Measurements from ENCODE around the gene ONECUT2. TPM values are rescaled to one million over a fixed set of nuclear protein-coding genes. Genes with fewer than 3 reads are reported as not detected.

ONECUT2 gene
- total and polyA plus RNA-seq, 9 of the 15 experiments (the other 6 are each of a cell fraction or from before 2014, with no cell fraction given), result 0.27 to 2.5 (median 0.83) TPM

DNA sequence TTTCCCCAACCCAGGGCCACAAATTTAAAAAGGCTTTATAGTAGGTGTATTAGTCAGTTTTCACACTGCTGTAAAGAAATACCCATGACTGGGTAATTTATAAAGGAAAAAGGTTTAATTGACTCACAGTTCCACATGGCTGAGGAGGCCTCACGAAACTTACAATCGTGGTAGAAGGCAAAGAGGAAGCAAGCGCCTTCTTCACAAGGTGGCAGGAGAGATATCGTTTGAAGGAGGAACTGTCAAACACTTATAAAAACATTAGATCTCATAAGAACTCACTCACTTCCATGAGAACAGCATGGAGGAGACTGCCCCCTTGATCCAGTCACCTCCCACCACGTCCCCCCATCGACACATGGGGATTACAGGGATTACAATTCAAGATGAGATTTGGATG lies 80.9 kb downstream of the ONECUT2 start:
- Histone ChIP-seq H3K4me3 (no peak overlapping the region), H3K4me1 (replicated peaks in 1 of 2; ENCODE audit: control insufficient read depth in 2 of 2, insufficient read depth in 2 of 2, low read length in 2 of 2) (no peaks in the 10 kb centered on the region; a peak in 2 of 5 replicates), H3K27me3 (ENCODE audit: control insufficient read depth in 2 of 2, insufficient read depth in 2 of 2, low read length in 2 of 2) (no peaks in the 10 kb centered on the region), H3K36me3 (ENCODE audit: control insufficient read depth, insufficient read depth, low read length) (no peaks in the 10 kb centered on the region), H3K4me2 (ENCODE audit: insufficient read depth, low read length) (no peak overlapping the region), H3K27ac (ENCODE audit: extremely low read depth, low read depth, low read length) (no peak overlapping the region), H3K9me3 (replicated peaks; ENCODE audit: control insufficient read depth, insufficient read depth, low read depth, low read length) (no peaks in the 10 kb centered on the region), H2AFZ (ENCODE audit: low read depth, low read length) (no peak overlapping the region), H3K9me1 (ENCODE audit: control insufficient read depth, insufficient read depth, low read length) (no peaks in the 10 kb centered on the region), H3K79me2 (ENCODE audit: control insufficient read depth, insufficient read depth, low read length) (no peaks in the 10 kb centered on the region), H3K9ac (ENCODE audit: insufficient read depth in 1 of 2, low read depth in 2 of 2, low read length in 2 of 2) (no peak overlapping the region), H4K20me1 (replicated peaks; ENCODE audit: control insufficient read depth, insufficient read depth, low read length) (no peaks in the 10 kb centered on the region)
- FAIRE-seq (no peak), DNase-seq (ENCODE audit: extremely low read depth in 1 of 4, low spot score in 3 of 4) (no peak), ATAC-seq (no peak)
- in situ Hi-C loops (cut with MboI), result no loop called here
- 3% methylated on average over 6 of the region's 6 CpGs for WGBS (ENCODE audit: insufficient coverage, low coverage, missing lambda C conversion rate)
- intact Hi-C loops (cut with micrococcal nuclease), result no loop called here
- no TSS peak for BruUV-seq (replicated peaks)
- ChIA-PET CTCF (ENCODE audit: low intra/inter-chr PET ratio) (no interaction called here), POLR2A (no interaction called here)
- TF ChIP-seq TCF3 (CRISPR knock-in tag; IDR thresholded peaks at IDR 0.05), result peak; percentile 52
- 0 out of 2 replicates have a peak, but pooled peaks have one; percentile 30 for TF ChIP-seq ZNF766 (CRISPR knock-in tag; conservative IDR thresholded peaks at IDR 0.05)
- TF ChIP-seq HMG20A (CRISPR knock-in tag; conservative IDR thresholded peaks at IDR 0.05), result no peak
- TF ChIP-seq ARID1B (IDR thresholded peaks at IDR 0.05), result 0 out of 2 replicates have a peak, but pooled peaks have one; percentile 31

- Histone ChIP-seq H3K36me3 (ENCODE audit: control insufficient read depth, insufficient read depth, low read length) (no peaks in the 10 kb centered on the region), H3K9me1 (ENCODE audit: control insufficient read depth, insufficient read depth, low read length) (no peaks in the 10 kb centered on the region), H4K20me1 (replicated peaks; ENCODE audit: control insufficient read depth, insufficient read depth, low read length) (no peaks in the 10 kb centered on the region), H2AFZ (ENCODE audit: low read depth, low read length) (no peak overlapping the region), H3K27ac (ENCODE audit: extremely low read depth, low read depth, low read length) (no peak overlapping the region), H3K9ac (ENCODE audit: insufficient read depth in 1 of 2, low read depth in 2 of 2, low read length in 2 of 2) (no peak overlapping the region), H3K27me3 (ENCODE audit: control insufficient read depth in 2 of 2, insufficient read depth in 2 of 2, low read length in 2 of 2) (no peaks in the 10 kb centered on the region), H3K4me3 (no peak overlapping the region), H3K4me2 (ENCODE audit: insufficient read depth, low read length) (no peak overlapping the region), H3K9me3 (replicated peaks; ENCODE audit: control insufficient read depth, insufficient read depth, low read depth, low read length) (no peaks in the 10 kb centered on the region), H3K79me2 (ENCODE audit: control insufficient read depth, insufficient read depth, low read length) (no peaks in the 10 kb centered on the region), H3K4me1 (replicated peaks in 1 of 2; ENCODE audit: control insufficient read depth in 2 of 2, insufficient read depth in 2 of 2, low read length in 2 of 2) (peaks cover 2 to 3% of the 10 kb centered on the region in 2 experiments; a peak in 3 of 5 replicates)
- no peak for DNase-seq (ENCODE audit: extremely low read depth in 1 of 4, low spot score in 3 of 4)
- no TSS peak for BruUV-seq (replicated peaks)
- ChIA-PET CTCF (ENCODE audit: low intra/inter-chr PET ratio) (no interaction called here), POLR2A (interaction anchor here (0.7 kb wide), 1 partner anchor 8 kb away, joined by 3 read pairs; no protein-coding TSS in a partner anchor)
- FAIRE-seq, result no peak
- 2% methylated on average over 9 of the region's 10 CpGs for WGBS (ENCODE audit: insufficient coverage, low coverage, missing lambda C conversion rate)
- TF ChIP-seq PHB (CRISPR knock-in tag; IDR thresholded peaks at IDR 0.05) (no peak), ZNF449 (CRISPR knock-in tag; IDR thresholded peaks at IDR 0.05) (no peak), TCFL5 (CRISPR knock-in tag; conservative IDR thresholded peaks at IDR 0.05) (no peak), ZNF311 (CRISPR knock-in tag; IDR thresholded peaks at IDR 0.05) (no peak), FOXO4 (CRISPR knock-in tag; IDR thresholded peaks at IDR 0.05) (no peak), SMARCA5 (IDR thresholded peaks at IDR 0.05) (no peak)
- TF ChIP-seq, protein P1, sequence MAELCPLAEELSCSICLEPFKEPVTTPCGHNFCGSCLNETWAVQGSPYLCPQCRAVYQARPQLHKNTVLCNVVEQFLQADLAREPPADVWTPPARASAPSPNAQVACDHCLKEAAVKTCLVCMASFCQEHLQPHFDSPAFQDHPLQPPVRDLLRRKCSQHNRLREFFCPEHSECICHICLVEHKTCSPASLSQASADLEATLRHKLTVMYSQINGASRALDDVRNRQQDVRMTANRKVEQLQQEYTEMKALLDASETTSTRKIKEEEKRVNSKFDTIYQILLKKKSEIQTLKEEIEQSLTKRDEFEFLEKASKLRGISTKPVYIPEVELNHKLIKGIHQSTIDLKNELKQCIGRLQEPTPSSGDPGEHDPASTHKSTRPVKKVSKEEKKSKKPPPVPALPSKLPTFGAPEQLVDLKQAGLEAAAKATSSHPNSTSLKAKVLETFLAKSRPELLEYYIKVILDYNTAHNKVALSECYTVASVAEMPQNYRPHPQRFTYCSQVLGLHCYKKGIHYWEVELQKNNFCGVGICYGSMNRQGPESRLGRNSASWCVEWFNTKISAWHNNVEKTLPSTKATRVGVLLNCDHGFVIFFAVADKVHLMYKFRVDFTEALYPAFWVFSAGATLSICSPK (IDR thresholded peaks at IDR 0.05; ENCODE audit: borderline replicate concordance), result no peak
- ATAC-seq, result no peak
- intact Hi-C loops (cut with micrococcal nuclease), result no loop called here
- in situ Hi-C loops (cut with MboI), result no loop called here
Observed at GRCh38 chr18:57518533-57518932, 83.4 kb downstream of the ONECUT2 start.
